CD4-positive, alpha-beta T cell treated with Interleukin-4 for 1 hour (primary cell): ENCODE results near the gene SFXN3.

Source experiments
- DNase-seq, 2 donors: peaks; one replicate each; pipeline ENCODE4 v3.0.0-alpha.2; 2020 to 2022

SFXN3 gene

DNA sequence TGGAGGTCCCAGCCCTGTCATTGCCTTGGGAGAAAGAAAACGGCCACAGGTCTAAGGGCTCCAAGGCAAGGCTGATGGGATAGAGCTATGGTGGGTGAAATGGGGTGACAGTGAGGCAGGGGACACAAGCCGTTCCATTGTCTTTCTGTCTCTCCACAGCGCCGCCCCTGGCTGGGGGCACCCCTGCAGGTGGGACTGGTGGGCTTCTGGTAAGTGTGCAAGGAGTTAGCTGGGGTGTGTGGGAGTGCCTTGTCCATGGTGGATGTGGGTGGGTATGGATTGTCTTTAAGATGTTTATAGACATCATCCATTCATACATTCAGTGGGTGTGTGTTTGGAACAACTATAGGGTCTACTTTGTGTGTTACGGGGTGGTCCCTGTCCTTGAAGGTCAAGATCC, 7.5 kb downstream of the SFXN3 start:
- no peak for DNase-seq

DNA sequence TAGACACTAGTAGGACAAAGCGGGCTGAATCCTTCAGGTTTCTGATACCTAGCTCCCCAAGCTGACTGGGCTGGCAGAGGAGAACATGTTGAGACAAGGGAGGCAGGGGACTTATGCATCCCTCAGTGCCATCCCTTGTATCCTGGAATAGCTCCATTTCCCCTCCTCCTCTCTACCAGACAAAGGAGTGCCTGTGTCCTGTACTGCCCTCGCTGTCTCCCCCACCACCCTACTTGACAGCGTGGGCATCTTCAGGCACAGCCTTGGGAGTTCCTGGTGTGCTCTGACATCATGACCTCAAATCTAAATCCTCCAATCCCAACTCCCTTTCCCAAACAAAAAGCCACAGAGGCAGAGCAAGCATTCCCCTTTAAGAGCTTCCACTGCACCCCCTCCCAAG, 9.0 kb downstream of the SFXN3 start:
- DNase-seq: no peak

DNA sequence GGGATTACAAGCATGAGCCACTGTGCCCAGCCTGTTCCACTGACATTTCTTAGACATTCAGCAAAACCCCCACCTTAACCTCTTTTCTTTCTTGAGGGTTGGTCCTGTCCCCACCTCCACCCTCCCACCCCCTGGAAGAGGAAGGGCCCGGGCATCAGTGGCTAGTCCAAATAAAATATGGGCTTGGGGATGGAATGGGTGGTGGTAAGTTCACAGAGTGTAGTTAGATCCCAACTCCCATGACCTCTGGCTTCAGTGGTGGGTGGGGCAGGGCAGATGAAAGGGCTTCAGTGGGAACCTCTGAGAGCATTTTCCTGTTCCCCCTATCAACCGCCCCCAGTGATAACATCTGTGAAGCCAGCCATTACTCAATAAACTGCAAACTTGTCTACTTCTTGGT, 9.8 kb downstream of the SFXN3 start:
- DNase-seq: no peak

DNA sequence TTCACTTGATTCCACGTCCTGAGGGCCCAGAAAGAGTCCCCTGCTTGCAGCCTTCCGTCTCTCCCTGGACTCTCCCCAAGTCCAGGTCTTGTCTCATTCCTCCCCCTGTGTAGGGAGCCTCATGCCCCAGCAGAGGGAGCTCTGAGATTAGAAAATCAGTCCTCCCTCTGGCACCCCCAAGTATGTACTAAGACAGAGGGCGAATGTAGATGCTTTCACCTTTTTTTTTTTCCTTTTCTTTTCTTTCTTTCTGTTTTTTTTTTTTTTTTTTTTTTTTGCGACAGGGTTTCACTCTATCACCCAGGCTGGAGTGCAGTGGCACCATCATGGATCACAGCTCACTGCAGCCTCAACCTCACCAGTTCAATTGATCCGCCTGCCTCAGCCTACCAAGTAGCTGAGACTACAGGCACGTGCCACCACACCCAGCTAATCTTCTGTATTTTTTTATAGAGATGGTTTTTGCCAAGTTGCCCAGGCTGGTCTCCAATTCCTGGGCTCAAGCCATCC, 10.3 kb downstream of the SFXN3 start:
- DNase-seq: peak; percentile 83 to 86

DNA sequence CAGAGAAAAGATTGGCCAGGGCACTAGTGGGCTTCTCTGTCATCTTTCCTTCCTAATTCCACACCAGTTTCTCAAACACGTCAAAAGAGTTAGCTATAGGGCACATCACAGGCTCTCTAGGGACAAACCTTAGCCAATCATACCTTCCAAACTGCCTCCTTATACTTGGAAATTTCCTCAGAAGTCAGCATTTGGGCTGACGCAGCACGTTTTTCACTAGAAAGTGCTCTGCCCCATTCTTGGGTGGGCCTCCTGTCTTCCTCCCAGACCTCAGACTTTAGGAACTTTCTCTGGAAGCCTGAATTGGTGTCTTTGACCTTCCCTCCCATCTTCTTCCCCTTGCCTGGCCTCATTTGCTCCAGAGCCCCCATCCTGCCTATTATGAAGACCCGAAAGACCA, 11.1 kb downstream of the SFXN3 start:
- no peak for DNase-seq

DNA sequence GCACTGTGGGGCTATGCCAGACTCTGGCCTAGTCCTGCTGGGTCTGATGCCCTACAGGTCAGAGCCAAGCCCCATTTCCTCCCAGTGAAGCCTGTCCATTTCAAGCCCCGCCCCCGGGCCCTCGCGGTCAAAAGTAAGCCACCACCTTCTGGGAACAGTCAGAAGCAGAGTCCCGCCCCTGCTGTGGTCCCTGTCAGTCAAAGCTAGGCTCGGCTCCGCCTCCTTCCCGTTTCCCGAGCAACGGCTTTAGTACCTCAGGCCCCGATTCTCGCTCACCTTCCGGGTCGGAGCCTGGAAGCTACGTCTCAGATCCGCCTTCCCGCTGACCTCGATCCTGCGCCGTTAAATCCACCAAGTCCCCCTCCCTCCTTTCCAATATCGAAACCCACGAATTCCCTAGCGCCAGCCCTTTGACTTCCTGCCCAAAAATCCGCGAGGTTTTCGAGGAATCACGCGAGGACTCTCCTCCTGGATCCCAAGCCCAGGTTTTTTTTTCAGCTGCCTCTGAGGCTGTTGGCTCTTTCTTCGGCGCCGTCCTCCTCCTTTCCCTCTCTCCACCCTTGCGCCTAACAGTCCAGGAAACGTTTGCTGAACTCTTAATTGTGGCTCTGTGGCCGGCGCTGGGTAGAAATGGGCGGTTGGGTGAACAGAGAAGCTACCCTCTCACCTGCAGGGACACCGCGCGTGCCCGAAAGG, 11.8 kb downstream of the SFXN3 start:
- DNase-seq: peak; percentile 88 to 89

DNA sequence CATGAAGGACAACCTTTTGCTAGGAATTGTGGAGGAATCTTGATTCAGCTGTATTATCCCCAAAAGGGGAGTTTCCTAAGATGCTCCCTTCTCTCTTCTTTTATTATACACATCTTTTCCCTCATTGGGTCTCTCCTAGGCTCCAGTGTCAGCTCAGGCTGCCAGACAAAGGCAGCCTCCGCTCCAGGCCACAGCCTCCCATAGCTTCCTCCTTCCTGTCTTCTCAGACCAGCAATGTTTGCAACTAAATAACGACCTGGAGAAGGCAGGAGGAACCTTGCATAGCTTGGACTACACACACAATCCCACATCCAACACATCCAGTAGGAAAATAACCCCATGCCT, 12.3 kb downstream of the SFXN3 start:
- DNase-seq: no peak

DNA sequence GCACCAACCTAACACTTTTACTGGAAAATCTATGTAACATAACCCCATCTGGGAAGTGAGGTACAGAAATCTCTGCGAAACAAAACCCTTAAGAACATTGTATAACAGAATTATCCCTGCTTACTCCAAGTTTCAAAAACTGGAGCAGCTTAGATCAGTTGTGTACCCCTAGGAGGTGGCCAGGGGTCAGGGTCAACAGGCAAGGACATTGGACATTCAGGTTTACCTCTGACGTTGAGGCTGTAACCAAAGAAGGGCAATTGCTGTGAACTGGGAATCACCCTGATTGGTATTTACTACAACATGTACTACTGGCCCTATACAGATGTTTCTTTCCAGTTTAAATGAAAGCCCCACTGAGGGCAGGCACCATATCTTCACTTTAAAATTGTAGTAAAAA, 13.1 kb downstream of the SFXN3 start:
- no peak for DNase-seq

DNA sequence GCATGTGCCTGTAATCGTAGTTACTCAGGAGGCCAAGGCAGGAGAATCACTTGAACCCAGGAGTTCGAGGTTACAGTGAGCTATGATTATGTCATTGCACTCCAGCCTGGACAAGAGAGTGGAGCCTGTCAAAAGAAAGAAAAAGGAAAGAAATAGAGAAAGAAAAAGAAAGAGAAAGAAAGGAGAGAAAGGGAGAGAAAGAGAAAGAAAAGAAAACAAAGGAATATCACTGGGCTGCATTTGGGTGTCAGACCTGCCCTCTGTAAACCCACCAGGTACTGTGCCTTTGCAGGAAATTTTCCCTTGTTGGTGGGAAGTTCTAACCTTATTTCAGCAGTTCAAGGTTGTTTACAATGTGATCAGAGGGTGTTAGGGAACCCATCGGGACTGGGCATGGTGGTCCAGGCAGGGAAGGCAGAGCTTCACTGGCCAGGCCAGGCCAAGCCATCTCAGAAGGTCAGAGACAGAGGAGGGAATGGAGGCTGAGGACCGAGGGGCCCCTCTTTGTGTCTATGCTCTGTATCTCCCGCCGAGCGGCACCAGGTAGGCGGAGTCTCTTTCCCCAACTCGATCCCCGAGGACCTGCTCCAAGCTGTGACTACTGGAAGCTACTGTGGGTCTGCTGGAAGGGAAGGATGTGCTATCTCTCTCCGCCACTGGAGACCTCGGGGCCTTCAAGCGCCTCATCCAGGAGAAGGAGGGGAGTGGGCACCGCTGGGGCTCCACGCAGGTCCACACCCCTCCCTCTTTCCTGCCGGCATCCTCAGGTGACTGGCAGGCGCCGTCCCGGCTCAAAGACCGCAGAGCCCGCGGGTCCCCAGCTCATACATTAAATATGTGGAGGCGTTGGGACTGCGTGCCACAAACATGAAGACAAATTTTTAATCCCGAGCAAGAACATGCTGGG, 15.6 kb downstream of the SFXN3 start:
- no peak for DNase-seq

DNA sequence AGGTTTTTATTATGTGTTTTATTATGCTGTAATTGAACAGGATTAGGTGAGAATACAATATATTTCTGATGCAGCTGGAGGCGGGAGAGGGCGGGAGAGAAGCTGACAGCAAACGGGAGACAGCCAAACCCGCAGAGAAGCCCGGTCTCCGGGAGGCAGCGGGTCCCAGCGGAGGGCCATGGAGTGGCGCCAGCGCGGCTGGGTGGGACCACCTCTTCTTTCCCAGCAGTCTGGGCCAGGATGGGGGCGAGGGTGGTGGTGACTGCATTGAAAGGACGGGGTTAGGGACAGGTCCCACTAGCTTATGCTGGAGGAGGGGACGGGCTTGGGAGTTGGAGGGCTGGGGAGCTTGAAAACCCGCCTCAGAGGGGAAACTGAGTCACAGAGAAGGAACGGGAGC, 16.2 kb downstream of the SFXN3 start:
- no peak for DNase-seq

DNA sequence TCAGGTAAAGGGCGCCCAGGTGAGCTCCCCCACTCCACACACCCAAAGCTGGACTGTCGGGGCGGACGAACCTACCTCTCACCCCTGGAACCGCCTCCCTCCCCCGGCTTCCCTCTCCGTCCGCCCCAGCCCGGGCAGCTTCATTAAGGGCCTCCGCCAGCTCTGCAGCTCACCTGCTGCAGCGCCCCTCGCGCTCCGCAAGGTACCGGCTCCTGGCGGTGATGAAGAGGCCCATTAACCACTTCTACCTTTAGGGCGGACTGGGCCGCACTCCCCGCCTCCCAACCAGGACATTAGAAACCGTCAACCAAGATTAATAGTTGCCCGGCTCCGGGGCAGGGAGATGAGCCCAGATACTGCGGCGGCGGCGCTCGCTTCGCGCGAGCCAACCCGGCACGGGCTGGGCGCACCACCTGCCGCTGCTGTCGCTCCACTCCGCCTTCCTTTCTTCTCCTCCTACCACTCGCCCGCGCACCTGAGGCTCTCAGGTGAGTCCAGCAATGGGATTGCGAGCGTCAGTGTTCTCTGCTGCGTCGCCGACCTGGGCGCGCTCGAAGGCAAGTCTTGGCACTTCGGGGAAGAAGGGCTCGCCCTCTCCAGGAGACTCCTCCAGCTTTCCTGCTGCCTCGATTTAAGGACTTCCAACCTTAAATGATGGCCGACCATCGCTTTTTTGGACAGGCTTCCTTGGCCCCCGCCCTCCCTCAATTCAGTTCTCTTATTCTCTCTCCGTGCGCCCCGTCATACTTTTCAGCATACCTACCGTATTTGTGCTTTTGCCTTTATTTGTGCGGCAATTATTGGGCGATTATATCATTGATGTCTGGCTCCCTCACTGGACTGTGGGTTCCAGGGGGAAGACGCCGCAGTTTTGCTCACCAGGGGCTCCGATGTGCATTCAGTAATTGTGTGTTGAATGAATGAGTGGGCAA, 17.2 kb downstream of the SFXN3 start:
- DNase-seq: no peak

DNA sequence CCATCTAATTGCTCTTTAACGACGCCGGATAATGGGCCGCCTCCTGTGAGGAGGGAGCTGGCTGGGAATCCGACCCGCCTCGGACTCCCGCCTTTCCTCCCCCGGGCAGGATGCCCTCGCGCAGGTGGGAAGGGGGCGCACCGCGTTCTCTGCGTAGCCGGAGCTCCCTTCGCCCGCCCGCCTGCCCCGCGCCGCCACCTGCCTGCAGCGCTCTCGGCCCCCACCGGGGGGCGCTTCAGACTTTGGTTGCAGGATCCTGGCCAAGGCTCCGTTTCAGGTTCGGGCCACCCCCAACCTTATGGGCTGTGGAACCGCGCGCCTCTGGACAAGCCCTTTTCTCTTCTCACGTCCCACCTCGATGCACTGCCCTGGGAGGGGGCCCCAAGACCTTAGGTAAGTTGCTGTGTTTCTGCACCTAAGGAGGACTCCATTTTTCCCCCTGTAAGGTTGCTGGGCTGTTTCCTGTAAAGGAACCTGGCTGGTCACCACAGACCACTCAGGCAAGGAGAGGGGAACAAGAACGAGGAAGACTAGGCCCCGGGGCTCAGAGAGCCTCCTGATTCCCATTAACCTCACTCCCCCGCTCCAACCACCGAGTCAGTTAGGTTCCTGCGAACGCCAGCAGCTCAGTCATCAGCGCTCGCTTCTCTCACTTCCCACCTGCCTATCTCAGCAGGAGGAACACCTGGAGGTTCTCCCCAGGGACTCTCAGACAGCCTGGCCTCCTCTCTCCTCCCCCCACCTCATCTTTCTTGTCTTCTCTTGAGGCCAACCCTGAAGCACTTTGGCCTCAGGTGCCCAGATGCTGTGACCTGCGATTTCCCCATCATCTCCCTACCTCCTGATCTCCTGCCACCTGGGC, 19.4 kb downstream of the SFXN3 start:
- DNase-seq: peak; percentile 74 to 81

DNA sequence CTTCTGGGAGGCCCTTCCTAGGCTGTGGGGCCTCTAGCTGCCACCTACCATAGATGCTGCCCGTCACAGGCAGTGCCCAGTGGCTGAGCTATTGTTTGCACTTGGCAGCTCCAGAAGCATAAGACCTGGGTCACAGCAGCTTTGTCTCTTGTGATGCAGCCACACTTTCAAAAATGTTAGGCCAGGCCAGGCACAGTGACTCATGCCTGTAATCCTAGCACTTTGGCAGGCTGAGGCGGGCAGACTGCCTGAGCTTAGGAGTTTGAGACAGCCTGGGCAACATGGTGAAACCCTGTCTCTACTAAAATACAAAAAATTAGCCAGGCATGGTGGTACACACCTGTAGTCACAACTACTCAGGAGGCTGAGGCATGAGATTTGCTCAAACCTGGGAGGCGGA, 21.3 kb downstream of the SFXN3 start:
- DNase-seq: no peak

DNA sequence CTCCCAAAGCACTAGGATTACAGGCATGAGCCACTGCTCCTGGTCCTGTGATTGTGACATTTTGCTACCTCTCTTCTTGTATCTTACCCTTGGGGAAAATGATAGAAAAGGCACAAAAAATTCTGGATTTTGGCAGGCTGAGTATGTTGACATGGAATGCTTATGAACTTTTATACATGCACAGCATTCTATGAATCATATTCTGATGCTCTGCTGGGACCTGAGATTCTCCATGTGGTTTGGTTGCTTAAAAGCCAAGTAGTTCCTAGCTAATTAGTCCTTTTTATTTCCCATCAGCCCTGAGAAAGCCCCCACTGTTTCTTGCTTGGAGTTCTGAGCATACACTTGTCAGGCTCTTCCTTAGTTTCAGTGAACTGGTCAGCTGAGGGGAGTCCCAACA, 22.5 kb downstream of the SFXN3 start:
- DNase-seq: no peak

DNA sequence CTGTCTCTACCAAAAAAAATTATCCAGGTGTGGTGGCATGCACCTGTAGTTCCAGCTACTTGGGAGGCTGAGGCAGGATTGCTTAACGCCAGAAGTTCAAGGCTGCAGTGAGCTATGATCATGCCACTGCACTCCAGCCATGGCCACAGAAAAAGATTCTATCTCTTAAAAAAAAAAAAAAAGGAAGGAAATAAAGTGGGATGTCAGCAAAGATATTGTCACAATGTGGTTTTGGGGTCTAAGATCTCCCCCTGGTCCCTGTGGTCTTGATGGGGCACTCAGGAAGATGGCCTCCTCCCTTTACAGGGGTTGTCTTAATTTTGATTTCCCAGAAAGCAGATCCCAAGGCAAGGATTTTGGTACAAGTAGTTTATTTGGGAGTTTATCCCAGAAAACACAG, 23.3 kb downstream of the SFXN3 start:
- DNase-seq: no peak

DNA sequence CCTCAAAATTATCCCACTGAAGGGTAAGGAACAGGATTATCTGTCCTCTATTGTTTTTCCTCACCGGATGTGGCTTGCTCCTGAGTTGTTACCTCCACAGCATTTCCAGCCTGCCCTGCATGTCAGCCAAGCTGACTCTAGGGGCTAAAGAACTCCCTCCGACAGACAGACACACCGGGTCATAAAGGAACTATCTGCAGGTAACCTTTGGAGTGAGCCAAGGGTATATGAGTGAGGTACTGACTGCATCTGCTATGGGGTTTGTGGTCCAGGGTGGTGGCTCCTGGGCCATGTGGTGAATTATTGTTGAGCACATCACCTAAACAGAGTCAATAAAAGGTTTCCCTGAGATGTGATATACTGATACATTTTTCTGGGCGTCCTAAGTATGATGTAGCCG, 23.8 kb downstream of the SFXN3 start:
- DNase-seq: no peak

DNA sequence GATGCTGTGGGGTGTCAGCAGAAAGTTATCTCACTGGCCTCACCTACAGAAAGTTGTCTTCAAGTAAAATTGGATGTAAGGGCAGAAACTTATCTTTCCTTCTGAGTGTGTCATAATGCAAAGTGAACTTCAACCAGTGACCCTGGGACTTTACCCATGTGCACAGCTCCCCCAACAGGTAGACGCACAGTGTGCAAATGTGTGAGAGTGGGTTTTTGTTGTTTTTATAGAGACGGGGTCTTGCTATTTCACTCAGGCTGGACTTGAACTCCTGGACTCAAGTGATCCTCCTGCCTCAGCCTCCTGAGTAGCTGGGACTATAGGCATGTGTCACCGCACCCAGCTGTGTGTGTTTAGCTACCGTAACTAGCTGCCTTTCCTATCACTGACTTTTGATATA, 24.4 kb downstream of the SFXN3 start:
- no peak for DNase-seq

DNA sequence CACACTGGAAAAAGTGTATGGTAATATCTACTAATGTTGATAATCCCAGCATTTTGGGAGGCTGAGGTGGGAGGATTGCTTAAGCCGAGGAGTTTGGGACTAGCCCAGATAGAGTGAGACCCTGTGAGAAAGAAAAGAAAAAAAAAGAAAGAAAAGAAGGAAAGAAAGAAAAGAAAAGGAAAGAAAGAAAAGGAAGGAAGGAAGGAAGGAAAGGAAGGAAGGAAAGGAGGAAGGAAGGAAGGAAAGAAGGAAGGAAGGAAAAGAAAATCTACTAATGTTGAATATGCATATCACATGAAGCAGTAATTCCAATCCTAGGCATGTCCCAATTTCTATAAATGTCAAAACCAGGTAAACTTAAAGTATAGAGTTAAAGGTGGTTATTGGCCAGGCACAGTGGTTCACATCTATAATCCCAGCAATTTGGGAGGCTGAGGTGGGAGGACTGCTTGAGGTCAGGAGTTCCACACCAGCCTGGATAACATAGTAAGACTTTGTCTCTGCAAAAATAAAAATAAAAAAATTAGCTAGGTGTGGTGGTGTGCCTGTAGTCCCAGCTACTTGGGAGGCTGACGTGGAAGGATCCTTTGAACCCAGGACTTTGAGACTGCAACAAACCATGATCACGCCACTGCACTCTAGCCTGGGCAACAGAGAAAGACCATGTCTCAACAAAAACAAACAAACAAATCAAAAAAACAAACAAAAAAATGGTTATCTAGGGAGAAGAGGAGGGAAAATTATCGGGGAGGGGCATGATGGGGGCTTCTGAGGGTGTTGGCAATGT, 25.5 kb downstream of the SFXN3 start:
- no peak for DNase-seq

DNA sequence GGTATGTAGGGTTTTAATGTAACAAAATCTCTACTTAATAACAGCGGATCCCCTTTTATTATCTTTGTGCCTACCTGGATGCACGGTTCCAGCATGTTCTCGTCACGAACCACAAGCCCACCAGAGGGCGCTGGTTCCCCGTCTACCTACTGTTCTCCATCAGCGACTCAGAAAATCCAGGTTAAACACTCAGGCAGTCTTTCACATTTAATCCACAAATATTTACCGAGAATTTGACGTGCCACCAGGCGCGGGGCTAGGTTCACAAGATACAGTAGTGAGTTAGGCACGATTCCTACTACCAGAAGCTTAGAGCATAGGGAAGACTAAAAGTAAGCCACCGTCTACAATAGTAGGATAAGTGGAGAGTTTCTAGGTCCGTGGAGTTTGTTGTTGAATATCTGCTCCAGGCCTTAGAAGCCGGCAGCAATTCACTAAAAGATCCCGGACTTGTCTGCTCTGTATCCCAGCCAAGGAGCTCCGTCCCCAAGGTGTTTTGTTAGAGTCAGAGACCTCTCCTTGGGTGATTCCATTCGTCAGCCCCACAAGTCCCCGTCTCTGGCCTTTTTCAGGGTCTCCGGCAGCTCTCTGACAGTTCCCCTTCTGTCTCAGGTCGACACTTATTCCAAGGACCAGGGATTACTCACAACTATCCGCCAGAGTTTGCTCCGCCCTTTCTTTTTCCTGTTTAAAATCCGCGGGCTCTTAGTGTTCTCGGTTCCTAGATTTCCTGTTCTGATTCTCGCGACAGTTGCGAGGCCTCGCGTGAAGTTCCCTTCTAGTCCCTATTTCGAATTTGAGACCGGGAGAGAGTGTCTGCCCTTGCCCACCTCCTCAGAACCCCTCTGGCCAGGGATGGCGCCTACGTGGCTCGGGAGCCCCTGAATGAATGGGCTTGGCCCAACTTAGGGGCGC, 29.3 kb downstream of the SFXN3 start:
- DNase-seq: peak; percentile 92 to 93

DNA sequence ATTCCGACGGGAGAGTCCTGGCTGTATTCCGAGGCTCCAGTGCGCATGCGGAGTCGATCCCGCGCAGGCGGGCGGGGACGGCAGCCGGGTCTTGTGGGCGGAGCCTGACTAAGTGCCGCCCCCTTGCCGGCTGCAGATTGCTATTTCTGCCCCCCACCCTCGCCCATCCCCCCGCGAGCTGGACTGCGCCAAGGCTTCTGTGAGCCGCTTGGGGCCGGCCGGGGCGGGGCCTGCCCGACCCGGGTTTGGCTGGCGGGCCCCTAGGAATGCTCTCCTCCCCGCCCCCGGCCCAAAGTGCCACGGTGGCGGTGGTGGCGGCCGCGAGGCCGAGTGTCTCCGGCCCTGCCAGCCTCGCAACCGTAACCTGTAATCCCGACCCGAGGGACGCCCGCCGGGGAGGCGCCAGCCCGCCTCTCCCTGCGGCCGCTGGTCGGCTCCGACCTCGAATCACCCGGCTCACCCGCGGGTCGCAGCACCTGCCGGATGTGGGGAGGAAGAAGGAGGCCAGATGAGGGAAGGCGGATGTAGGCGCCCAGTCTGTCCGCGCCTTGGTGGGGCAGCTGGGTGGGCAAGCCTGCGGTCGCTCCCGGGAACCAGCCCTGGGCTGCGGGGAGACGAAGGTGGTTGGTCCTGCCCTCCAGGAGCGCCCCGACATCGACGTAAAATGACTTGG, 30.1 kb downstream of the SFXN3 start:
- DNase-seq: peak; percentile 57 to 87
